Ascending aorta (tissue), 2 donors: ENCODE measurements around the gene RNF157. TPM values are rescaled to one million over a fixed set of nuclear protein-coding genes. Genes with fewer than 3 reads are reported as not detected.
"Not testable (repeated sequence)": the region's sequence is repeated elsewhere in the genome, so short reads cannot be mapped to it uniquely, and the experiment has no call there.

Experiments
- DNase-seq, 2 donors: peaks; one replicate each; pipeline ENCODE4 v3.0.0-alpha.2; 2019; ENCODE audit warnings: low spot score in 2 of 2
- H3K27ac ChIP-seq, 2 donors: fragments of 200-600 bp; sonication (generic); one replicate each; pipeline ENCODE4 v1.5.1; 2016 to 2017; ENCODE audit warnings: mild to moderate bottlenecking in 1 of 2
- H3K27me3 ChIP-seq: fragments of 200-600 bp; sonication (generic); one replicate; pipeline ENCODE4 v1.5.1; 2017
- H3K36me3 ChIP-seq, 2 donors: fragments of 200-600 bp; sonication (generic); one replicate each; pipeline ENCODE4 v1.5.1; 2016
- H3K4me1 ChIP-seq, 2 donors: fragments of 200-600 bp; sonication (generic); one replicate each; pipeline ENCODE4 v1.5.1; 2016 to 2017; ENCODE audit warnings: mild to moderate bottlenecking in 1 of 2
- H3K4me3 ChIP-seq, 2 donors: fragments of 200-600 bp; sonication (generic); one replicate each; pipeline ENCODE4 v1.5.1; 2016 to 2017; ENCODE audit warnings: mild to moderate bottlenecking in 1 of 2
- H3K9me3 ChIP-seq, 2 donors: fragments of 200-600 bp; sonication (generic); one replicate each; pipeline ENCODE4 v1.5.1; 2016
- intact Hi-C: fragments of 100-400 bp; cut with DNase I; formaldehyde crosslinking; loops from one replicate; pipeline ENCODE4 v1.15.1; 2023
- total RNA-seq: library from RNA; depleted of rRNA; stranded (reverse); fragments of >200 nt; gene quantifications from one replicate; pipeline ENCODE4 v1.1.0, GENCODE V29; 2016
- TF ChIP-seq, protein P1 (sequence below), 3 experiments: fragments of 200-600 bp in 2 of 3; fragments of 450-650 bp in 1 of 3; sonication (generic) in 2 of 3; IDR thresholded peaks; one replicate each; pipeline ENCODE4 v1.5.1; 2016 to 2019; ENCODE audit warnings: antibody characterized with exemption in 3 of 3, mild to moderate bottlenecking in 1 of 3, moderate library complexity in 1 of 3

RNF157 gene
- total RNA-seq, 1 donor from 2014 or later: 2.4 TPM

DNA sequence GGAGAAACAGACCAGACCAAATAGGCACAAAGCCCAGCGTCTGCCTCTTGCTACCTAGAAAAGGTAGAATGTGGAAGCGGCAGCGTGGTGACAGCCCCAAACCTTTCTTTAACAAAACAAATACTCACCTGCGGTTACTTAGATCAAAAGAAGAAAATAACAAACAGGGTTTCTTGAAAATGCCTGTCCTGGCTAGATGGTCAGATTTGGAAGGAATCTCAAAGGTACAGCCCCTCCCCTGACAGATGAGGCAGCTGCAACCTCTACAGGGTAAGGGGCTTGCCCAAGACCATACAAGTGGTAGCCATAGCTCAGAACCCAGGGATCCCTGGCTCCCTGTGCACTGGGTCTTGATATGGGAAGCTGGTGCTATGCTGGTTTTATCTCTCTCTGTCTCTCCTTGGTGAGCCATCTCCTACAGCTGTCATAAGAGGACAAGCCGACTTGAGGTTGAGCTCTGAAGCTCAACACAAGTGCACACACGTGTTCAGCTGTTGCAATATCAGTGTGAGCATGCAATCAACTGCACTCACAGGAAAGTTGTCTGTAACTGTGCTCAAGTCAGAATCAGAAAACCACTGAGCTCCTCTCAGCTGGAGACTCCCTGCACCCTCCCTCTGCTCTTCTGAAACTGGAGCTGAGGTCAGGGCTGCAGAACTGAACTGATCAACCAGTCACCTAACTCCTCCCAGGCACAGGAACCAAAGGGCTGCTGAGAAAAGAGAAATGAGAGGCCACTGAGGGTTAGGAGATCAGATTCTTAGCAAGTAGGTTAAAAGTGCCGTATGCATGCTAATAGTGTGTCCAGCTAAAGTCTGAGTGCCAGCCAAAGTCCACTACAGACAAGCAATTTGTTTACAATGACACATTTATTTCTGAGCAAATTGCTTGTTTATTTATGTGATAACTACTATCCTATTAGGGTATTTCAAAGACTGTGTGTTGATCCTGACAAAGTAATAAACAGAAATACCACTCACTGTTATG is 6.1 kb upstream of the RNF157 start:
- Histone ChIP-seq H3K36me3 (no peaks in the 10 kb centered on the region), H3K9me3 (no peaks in the 10 kb centered on the region), H3K27me3 (no peaks in the 10 kb centered on the region), H3K27ac (no peak overlapping the region), H3K4me1 (peaks cover 0 to 3% of the 10 kb centered on the region in 2 donors), H3K4me3 (no peak overlapping the region)
- intact Hi-C loops: no loop called here
- no peak for DNase-seq
- TF ChIP-seq, protein P1, sequence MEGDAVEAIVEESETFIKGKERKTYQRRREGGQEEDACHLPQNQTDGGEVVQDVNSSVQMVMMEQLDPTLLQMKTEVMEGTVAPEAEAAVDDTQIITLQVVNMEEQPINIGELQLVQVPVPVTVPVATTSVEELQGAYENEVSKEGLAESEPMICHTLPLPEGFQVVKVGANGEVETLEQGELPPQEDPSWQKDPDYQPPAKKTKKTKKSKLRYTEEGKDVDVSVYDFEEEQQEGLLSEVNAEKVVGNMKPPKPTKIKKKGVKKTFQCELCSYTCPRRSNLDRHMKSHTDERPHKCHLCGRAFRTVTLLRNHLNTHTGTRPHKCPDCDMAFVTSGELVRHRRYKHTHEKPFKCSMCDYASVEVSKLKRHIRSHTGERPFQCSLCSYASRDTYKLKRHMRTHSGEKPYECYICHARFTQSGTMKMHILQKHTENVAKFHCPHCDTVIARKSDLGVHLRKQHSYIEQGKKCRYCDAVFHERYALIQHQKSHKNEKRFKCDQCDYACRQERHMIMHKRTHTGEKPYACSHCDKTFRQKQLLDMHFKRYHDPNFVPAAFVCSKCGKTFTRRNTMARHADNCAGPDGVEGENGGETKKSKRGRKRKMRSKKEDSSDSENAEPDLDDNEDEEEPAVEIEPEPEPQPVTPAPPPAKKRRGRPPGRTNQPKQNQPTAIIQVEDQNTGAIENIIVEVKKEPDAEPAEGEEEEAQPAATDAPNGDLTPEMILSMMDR (IDR thresholded peaks at IDR 0.05): no peak

DNA sequence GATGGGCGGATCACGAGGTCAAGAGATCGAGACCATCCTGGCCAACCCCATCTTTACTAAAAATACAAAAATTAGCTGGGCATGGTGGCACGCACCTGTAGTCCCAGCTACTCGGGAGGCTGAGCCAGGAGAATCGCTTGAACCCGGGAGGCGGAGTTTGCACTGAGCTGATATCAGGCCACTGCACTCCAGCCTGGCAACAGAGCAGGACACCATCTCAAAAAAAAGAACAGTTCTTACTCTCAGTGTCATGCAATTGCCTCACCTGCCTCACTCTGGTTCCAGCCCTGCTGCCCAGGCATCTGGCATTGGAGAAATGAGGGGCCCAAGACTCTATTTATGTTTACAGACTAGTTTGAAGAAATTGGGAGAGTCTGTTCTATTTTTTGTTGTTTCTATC is 4.4 kb upstream of the RNF157 start:
- not testable (repeated sequence) for H3K4me3 ChIP-seq, H3K36me3 ChIP-seq, H3K4me1 ChIP-seq, H3K9me3 ChIP-seq, H3K27me3 ChIP-seq, DNase-seq, H3K27ac ChIP-seq
- intact Hi-C loops: loop anchor here (5.0 kb wide), 1 partner anchor 33 kb away; no protein-coding TSS in a partner anchor

DNA sequence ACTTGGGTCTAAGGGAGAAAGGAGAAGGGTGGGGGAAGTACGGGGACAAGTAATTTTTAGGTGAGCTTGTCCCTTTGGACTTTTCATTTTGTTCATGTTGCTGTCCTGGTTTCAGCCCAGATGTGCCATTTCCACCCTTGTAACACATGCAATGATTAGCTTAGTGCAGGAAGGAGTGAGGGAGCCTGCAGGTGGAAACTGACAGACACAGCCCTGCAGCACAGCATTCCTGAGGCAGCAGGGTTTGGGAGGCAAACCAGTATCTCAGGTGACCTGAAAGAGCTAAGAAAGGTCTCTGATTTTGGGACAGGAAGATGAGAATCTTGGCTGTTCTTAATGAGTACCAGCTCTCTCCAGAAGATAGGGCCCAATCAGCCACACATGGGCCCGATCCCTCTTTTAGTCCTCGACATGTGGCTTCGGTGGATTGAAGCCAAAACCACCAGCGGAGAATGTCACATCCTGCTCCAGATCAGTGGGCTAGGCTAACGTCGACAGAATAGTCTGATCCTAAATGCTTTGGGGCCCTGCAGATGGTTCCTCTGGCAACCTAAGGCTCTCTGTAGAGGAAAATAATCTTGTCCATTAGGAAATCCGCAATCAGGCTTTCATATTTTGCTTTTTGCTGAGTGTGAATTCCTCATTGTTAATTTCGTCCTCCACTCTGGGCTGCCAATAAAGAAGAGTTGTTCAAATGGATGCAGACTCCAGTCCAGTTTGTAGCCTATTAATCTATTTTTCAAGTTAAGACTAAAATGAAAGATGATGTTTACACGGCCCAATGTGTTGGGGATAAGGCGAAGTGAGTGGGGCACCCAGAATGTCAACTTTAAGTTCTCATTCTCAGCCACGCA is 3.8 kb upstream of the RNF157 start:
- no peaks in the 10 kb centered on the region for H3K9me3 ChIP-seq
- H3K36me3 ChIP-seq: no peaks in the 10 kb centered on the region
- TF ChIP-seq, protein P1 (IDR thresholded peaks at IDR 0.05): no peak
- no peak overlapping the region for H3K27ac ChIP-seq
- no peak for DNase-seq
- H3K27me3 ChIP-seq: no peaks in the 10 kb centered on the region
- peaks cover 3 to 11% of the 10 kb centered on the region in 2 donors for H3K4me1 ChIP-seq
- intact Hi-C loops: loop anchor here (5.0 kb wide), 1 partner anchor 33 kb away; no protein-coding TSS in a partner anchor
- no peak overlapping the region for H3K4me3 ChIP-seq

DNA sequence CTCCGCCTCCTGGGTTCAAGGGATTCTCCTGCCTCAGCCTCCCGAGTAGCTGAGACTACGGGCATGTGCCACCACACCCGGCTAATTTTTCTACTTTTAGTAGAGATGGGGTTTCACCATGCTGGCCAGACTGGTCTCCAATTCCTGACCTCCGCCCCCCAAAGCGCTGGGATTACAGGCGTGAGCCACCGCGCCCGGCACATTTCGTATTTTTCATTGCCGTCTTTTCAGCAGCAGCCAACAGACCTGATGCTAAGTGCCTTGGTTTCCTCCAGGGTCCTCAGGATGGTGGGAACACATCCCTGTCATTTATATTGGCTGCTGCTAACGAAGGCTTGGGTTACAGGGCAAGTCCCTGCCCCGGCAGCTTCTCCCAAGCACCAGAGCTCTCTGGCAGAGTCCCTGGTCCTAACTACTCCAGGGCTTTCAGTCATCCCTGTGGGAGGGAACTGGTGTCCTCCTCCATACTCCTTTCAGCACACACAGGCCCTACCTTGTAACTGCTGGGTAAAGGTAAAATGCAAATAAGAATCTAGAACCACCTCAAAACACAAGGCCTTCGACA is 1.5 kb upstream of the RNF157 start:
- Histone ChIP-seq H3K27me3 (no peaks in the 10 kb centered on the region), H3K27ac (no peak overlapping the region), H3K36me3 (no peaks in the 10 kb centered on the region), H3K4me3 (peak overlapping the region; percentile 59 to 80), H3K4me1 (peaks cover 3 to 11% of the 10 kb centered on the region in 2 donors), H3K9me3 (no peaks in the 10 kb centered on the region)
- TF ChIP-seq, protein P1 (IDR thresholded peaks at IDR 0.05): no peak
- no peak for DNase-seq
- intact Hi-C loops: loop anchor here (2.0 to 5.0 kb wide), 2 partner anchors 23 to 36 kb away; partner anchors contain the start of gene UBALD2

DNA sequence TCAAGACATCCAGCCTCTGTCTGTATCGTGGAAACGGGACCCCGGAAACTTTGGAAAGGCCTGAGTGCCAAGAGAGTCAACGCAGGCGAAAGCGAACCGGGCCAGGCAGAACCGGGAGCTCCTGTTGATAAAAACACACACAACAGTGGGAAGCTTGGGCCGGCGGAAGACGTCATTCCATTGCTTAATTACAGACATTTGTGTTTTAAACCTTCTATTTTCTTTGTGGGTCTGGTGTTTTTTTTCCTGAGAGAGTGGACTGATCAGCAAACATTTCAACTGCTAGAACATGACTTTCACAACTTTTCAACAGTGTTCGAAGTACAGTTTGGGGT is 878 bp upstream of the RNF157 start:
- no peak for DNase-seq
- peaks cover 3 to 11% of the 10 kb centered on the region in 2 donors for H3K4me1 ChIP-seq
- H3K4me3 ChIP-seq: peak overlapping the region; percentile 59 to 80
- H3K27ac ChIP-seq: no peak overlapping the region
- H3K9me3 ChIP-seq: no peaks in the 10 kb centered on the region
- no peaks in the 10 kb centered on the region for H3K36me3 ChIP-seq
- intact Hi-C loops: loop anchor here (2.0 to 5.0 kb wide), 2 partner anchors 24 to 36 kb away; partner anchors contain the start of gene UBALD2
- H3K27me3 ChIP-seq: no peaks in the 10 kb centered on the region
- TF ChIP-seq, protein P1 (IDR thresholded peaks at IDR 0.05): no peak
